A673 (cell line): ENCODE measurements around the gene MRGPRE.

ENCODE experiments used
- CTCF ChIP-seq: fragments of 300-800, 200-600 bp; sonication (generic); conservative IDR thresholded peaks from 2 replicates; pipeline ENCODE4 v1.5.1; 2017; ENCODE audit warnings: low read depth, mild to moderate bottlenecking, antibody characterized with exemption, low read length, moderate library complexity, mixed read lengths
- EZH2 ChIP-seq: fragments of 200-600 bp; sonication (generic); IDR thresholded peaks from 2 replicates; pipeline ENCODE4 v1.6.1; 2017; ENCODE audit warnings: borderline replicate concordance, low read depth, mild to moderate bottlenecking, mixed read lengths, antibody characterized with exemption, low read length; ENCODE audit not compliant: poor library complexity, severe bottlenecking

- TF ChIP-seq CTCF: no peak
- no peak for TF ChIP-seq EZH2
These were observed 14.3 kb downstream of the MRGPRE start for GRCh38 chr11:3217818-3218482.
